Measurements from ENCODE around the gene C2orf81. TPM values are rescaled to one million over a fixed set of nuclear protein-coding genes. Genes with fewer than 3 reads are reported as not detected.
A peak's percentile ranks its signal among the peaks of the same experiment; 100 is the strongest.

C2orf81 gene
- polyA plus RNA-seq, 2 of the 4 experiments (the other 2 are of a cell fraction) = 0.88 to 2.0 TPM

DNA sequence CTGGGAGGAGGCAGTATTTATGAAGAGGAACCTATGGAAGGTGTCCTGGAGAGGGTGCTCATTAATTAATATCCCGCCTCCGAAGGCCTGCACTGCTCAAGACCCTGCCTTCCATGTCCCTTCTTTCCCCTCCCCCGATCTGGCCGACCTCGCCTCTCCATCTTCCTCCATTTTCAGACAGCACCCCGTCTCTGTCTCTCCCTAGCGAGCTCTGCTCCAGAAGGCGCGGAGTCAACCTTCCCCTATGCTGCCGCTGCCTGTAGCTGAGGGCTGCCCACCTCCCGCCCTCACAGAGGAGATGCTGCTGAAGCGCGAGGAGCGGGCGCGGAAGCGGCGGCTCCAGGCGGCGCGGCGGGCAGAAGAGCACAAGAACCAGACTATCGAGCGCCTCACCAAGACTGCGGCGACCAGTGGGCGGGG is 35.7 kb upstream of the C2orf81 start:
- CTCF ChIA-PET = interaction anchor here (0.8 to 3.7 kb wide), 8 partner anchors 9 to 132 kb away, joined by 3 to 20 read pairs (median 4); partner anchors contain the start of gene MOGS
- peak; percentile 11; a peak in 4 of 6 replicates for ATAC-seq
- H3K4me2 ChIP-seq = peak overlapping the region; percentile 85

DNA sequence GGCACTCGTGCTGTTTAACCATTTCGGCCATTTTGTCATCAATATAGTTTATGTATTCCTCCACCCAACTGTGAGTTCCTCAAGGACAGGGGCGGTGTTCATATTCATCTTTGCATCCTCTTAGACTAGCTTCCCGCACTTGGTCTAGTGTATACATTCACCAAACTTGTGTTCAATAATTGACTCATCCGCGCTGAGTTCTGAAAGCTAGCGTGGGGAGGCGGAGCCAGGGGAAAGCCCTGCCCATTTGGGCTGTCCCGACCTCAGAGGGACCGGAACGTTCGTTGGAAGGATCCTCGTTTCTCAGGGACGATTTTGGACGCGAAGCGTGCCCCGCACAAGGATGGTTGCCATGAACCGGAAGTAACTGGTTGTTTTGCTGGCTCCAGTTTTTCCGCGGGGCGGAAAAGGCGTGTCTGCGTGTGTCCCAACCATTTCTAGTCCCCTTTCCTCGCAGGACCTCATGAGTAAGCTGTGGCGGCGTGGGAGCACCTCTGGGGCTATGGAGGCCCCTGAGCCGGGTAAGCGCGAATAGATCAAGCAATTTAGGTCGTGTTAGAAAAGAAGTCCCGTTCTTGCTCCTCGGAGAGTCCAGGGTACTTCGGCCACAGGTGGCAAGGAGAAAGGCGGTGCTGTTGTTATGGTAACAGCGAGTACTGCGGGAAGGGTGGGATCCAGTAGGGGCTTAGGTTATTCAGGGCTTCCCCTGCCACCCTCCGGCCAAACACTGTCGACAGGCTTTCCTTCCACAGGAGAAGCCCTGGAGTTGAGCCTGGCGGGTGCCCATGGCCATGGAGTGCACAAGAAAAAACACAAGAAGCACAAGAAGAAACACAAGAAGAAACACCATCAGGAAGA is 33.5 kb upstream of the C2orf81 start, which contains the start of gene INO80B:
Gene INO80B (plus strand): TSS at position 434 of the 858 bp plus-strand sequence. CDS start 30 bp downstream, at position 464.
- H3K4me1 ChIP-seq = peaks cover 24% of the 10 kb centered on the region
- peak within 1 kb of the TSS; percentile 67 for H3K4me3 ChIP-seq
- WGBS (ENCODE audit: missing lambda C conversion rate) = 3% methylated on average over 40 of the region's 40 CpGs
- H3K27ac ChIP-seq = peak within 1 kb of the TSS; percentile 74 to 87
- ChIA-PET POLR2A (interaction anchor here (0.7 to 2.2 kb wide), 8 partner anchors 10 to 626 kb away, joined by 3 to 21 read pairs (median 6); partner anchors contain the start of genes CCDC142, DQX1, MOGS and MRPL53), CTCF (interaction anchor here (0.6 to 4.6 kb wide), 10 partner anchors 12 to 136 kb away, joined by 3 to 25 read pairs (median 4); partner anchors contain the start of genes CCDC142 and TTC31)
- peak; percentile 92 to 99 for DNase-seq (ENCODE audit: low read depth in 1 of 2, low spot score in 1 of 2)
- no peaks in the 10 kb centered on the region for H3K9me3 ChIP-seq
- ATAC-seq = peak; percentile 54 to 60
- FAIRE-seq = peak; percentile 92
- peak within 1 kb of the TSS; percentile 85 for H3K4me2 ChIP-seq
- TF ChIP-seq KDM5A (IDR thresholded peaks at IDR 0.05) (0 out of 2 replicates have a peak, but pooled peaks have one; percentile 59), CHD4 (IDR thresholded peaks at IDR 0.05; ENCODE audit: borderline replicate concordance) (no peak), GATA3 (IDR thresholded peaks at IDR 0.05; ENCODE audit: borderline replicate concordance) (peak; percentile 36; the same call in 1 of the 2 replicates), ESRRA (IDR thresholded peaks at IDR 0.05; ENCODE audit: borderline replicate concordance, low read length) (0 out of 2 replicates have a peak, but pooled peaks have one; percentile 41), SREBF2 (IDR thresholded peaks at IDR 0.05) (no peak), CBX2 (IDR thresholded peaks at IDR 0.05; ENCODE audit: borderline replicate concordance, low read depth) (no peak), NR3C1 (IDR thresholded peaks at IDR 0.05) (no peak), RCOR1 (IDR thresholded peaks at IDR 0.05; ENCODE audit: low read depth, low read length) (no peak), HOXB5 (CRISPR knock-in tag; IDR thresholded peaks at IDR 0.05) (peak; percentile 71; the same call in 1 of the 2 replicates), TP53 (CRISPR knock-in tag; IDR thresholded peaks at IDR 0.05) (no peak), ZSCAN20 (CRISPR knock-in tag; IDR thresholded peaks at IDR 0.05) (no peak), EHF (CRISPR knock-in tag; IDR thresholded peaks at IDR 0.05) (no peak)
- TF ChIP-seq, protein P1, sequence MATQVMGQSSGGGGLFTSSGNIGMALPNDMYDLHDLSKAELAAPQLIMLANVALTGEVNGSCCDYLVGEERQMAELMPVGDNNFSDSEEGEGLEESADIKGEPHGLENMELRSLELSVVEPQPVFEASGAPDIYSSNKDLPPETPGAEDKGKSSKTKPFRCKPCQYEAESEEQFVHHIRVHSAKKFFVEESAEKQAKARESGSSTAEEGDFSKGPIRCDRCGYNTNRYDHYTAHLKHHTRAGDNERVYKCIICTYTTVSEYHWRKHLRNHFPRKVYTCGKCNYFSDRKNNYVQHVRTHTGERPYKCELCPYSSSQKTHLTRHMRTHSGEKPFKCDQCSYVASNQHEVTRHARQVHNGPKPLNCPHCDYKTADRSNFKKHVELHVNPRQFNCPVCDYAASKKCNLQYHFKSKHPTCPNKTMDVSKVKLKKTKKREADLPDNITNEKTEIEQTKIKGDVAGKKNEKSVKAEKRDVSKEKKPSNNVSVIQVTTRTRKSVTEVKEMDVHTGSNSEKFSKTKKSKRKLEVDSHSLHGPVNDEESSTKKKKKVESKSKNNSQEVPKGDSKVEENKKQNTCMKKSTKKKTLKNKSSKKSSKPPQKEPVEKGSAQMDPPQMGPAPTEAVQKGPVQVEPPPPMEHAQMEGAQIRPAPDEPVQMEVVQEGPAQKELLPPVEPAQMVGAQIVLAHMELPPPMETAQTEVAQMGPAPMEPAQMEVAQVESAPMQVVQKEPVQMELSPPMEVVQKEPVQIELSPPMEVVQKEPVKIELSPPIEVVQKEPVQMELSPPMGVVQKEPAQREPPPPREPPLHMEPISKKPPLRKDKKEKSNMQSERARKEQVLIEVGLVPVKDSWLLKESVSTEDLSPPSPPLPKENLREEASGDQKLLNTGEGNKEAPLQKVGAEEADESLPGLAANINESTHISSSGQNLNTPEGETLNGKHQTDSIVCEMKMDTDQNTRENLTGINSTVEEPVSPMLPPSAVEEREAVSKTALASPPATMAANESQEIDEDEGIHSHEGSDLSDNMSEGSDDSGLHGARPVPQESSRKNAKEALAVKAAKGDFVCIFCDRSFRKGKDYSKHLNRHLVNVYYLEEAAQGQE (IDR thresholded peaks at IDR 0.05) = no peak
- TF ChIP-seq, protein P2, sequence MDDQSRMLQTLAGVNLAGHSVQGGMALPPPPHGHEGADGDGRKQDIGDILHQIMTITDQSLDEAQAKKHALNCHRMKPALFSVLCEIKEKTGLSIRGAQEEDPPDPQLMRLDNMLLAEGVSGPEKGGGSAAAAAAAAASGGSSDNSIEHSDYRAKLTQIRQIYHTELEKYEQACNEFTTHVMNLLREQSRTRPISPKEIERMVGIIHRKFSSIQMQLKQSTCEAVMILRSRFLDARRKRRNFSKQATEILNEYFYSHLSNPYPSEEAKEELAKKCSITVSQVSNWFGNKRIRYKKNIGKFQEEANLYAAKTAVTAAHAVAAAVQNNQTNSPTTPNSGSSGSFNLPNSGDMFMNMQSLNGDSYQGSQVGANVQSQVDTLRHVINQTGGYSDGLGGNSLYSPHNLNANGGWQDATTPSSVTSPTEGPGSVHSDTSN (IDR thresholded peaks at IDR 0.05) = peak; percentile 65; the same call in 1 of the 2 replicates

More for the DNA sequence above, 35.7 kb upstream of the C2orf81 start:
- Histone ChIP-seq H3K4me1 (peaks cover 25% of the 10 kb centered on the region), H3K9me3 (no peaks in the 10 kb centered on the region), H3K27ac (peak overlapping the region; percentile 87 to 92), H3K4me3 (peak overlapping the region; percentile 70)
- no peak for DNase-seq (ENCODE audit: low read depth in 1 of 2, low spot score in 1 of 2)
- WGBS (ENCODE audit: missing lambda C conversion rate) = 19% methylated on average over 11 of the region's 27 CpGs
- no peak for FAIRE-seq
- TF ChIP-seq, protein P3, sequence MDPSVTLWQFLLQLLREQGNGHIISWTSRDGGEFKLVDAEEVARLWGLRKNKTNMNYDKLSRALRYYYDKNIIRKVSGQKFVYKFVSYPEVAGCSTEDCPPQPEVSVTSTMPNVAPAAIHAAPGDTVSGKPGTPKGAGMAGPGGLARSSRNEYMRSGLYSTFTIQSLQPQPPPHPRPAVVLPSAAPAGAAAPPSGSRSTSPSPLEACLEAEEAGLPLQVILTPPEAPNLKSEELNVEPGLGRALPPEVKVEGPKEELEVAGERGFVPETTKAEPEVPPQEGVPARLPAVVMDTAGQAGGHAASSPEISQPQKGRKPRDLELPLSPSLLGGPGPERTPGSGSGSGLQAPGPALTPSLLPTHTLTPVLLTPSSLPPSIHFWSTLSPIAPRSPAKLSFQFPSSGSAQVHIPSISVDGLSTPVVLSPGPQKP (IDR thresholded peaks at IDR 0.05; ENCODE audit: low read depth, low read length) = no peak
- TF ChIP-seq RNF2 (IDR thresholded peaks at IDR 0.05; ENCODE audit: borderline replicate concordance, low read depth) (no peak), RAD21 (conservative IDR thresholded peaks at IDR 0.05 in 1 of 2, IDR thresholded peaks at IDR 0.05 in 1 of 2) (no peak), TFCP2L1 (CRISPR knock-in tag; IDR thresholded peaks at IDR 0.05) (no peak), CEBPB (IDR thresholded peaks at IDR 0.05) (no peak), ESRRA (IDR thresholded peaks at IDR 0.05; ENCODE audit: borderline replicate concordance, low read length) (no peak), HOXB13 (CRISPR knock-in tag; IDR thresholded peaks at IDR 0.05; ENCODE audit: low read depth) (no peak), ZFP36 (IDR thresholded peaks at IDR 0.05; ENCODE audit: borderline replicate concordance, partially characterized antibody) (no peak), POLR2AphosphoS2 (conservative IDR thresholded peaks at IDR 0.05; ENCODE audit: low read length) (no peak), FOXS1 (CRISPR knock-in tag; IDR thresholded peaks at IDR 0.05) (no peak), MYC (IDR thresholded peaks at IDR 0.05; ENCODE audit: borderline replicate concordance, low read length) (no peak), HOXB5 (CRISPR knock-in tag; IDR thresholded peaks at IDR 0.05) (no peak), POLR2A (IDR thresholded peaks at IDR 0.05; ENCODE audit: low read length) (no peak), ZNF302 (CRISPR knock-in tag; IDR thresholded peaks at IDR 0.05) (no peak), ZSCAN20 (CRISPR knock-in tag; IDR thresholded peaks at IDR 0.05) (no peak), JUNB (IDR thresholded peaks at IDR 0.05) (no peak)
- TF ChIP-seq, protein P4, sequence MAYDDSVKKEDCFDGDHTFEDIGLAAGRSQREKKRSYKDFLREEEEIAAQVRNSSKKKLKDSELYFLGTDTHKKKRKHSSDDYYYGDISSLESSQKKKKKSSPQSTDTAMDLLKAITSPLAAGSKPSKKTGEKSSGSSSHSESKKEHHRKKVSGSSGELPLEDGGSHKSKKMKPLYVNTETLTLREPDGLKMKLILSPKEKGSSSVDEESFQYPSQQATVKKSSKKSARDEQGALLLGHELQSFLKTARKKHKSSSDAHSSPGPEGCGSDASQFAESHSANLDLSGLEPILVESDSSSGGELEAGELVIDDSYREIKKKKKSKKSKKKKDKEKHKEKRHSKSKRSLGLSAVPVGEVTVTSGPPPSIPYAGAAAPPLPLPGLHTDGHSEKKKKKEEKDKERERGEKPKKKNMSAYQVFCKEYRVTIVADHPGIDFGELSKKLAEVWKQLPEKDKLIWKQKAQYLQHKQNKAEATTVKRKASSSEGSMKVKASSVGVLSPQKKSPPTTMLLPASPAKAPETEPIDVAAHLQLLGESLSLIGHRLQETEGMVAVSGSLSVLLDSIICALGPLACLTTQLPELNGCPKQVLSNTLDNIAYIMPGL (CRISPR knock-in tag; IDR thresholded peaks at IDR 0.05; ENCODE audit: borderline replicate concordance) = no peak
- TF ChIP-seq, protein P5, sequence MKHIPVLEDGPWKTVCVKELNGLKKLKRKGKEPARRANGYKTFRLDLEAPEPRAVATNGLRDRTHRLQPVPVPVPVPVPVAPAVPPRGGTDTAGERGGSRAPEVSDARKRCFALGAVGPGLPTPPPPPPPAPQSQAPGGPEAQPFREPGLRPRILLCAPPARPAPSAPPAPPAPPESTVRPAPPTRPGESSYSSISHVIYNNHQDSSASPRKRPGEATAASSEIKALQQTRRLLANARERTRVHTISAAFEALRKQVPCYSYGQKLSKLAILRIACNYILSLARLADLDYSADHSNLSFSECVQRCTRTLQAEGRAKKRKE (CRISPR knock-in tag; IDR thresholded peaks at IDR 0.05; ENCODE audit: low read depth) = no peak
- TF ChIP-seq, protein P6, sequence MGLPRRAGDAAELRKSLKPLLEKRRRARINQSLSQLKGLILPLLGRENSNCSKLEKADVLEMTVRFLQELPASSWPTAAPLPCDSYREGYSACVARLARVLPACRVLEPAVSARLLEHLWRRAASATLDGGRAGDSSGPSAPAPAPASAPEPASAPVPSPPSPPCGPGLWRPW (IDR thresholded peaks at IDR 0.05) = no peak
- POLR2A ChIA-PET = interaction anchor here (1.5 to 3.3 kb wide), 5 partner anchors 15 to 132 kb away, joined by 3 to 37 read pairs (median 15); partner anchors contain the start of genes AUP1, CCDC142, HTRA2 and MRPL53
